HepG2 (cell line): ENCODE data around the gene BIRC7. TPM values are rescaled to one million over a fixed set of nuclear protein-coding genes. Genes with fewer than 3 reads are reported as not detected.

Source experiments
- ATAC-seq: fragments of 200-7000 bp; cut with Tn5 transposase; 3 replicates; pipeline ENCODE4 v1.9.1; 2020; ENCODE audit warnings: mild to moderate bottlenecking, moderate library complexity
- BruUV-seq: library from RNA; stranded (reverse); fragments of 400-500 nt; replicated peaks from 2 replicates; lab custom pipeline; 2021; lab: Mats Ljungman, UMichigan
- CTCF ChIA-PET: fragments of 300-600 bp; formaldehyde crosslinking; extraction: SDS; loops from one replicate; lab custom pipeline; 2021; ENCODE audit warnings: low total read pairs, inconsistent platforms, low intra/inter-chr PET ratio; lab: Yijun Ruan, JAX
- POLR2A ChIA-PET: fragments of 350-600 bp; sonication (Branson Sonifier 250); formaldehyde crosslinking; loops from one replicate; lab custom pipeline; 2020; ENCODE audit warnings: antibody characterized with exemption, inconsistent platforms; lab: Yijun Ruan, JAX
- DNase-seq: peaks from one replicate; pipeline ENCODE4 v3.0.0-alpha.2; 2015; ENCODE audit warnings: low spot score
- FAIRE-seq: peaks from 3 replicates; lab custom pipeline; 2011; peaks lifted over from hg19 to GRCh38; lab: Jason Lieb, UNC
- H2AFZ ChIP-seq: one replicate; pipeline ENCODE4 v1.6.1; 2011; ENCODE audit warnings: low read length, inconsistent platforms
- H3K27ac ChIP-seq: fragments of 300-600 bp; 3 replicates; pipeline ENCODE4 v1.8.0; 2011; ENCODE audit warnings: mixed run types, mild to moderate bottlenecking, mixed read lengths, low read length, inconsistent platforms; ENCODE audit not compliant: insufficient read depth; ENCODE audit errors: extremely low read length
- H3K27me3 ChIP-seq, 2 experiments: fragments of 200-600 bp in 1 of 2; 2 replicates in 1 of 2; 3 replicates in 1 of 2; pipeline versions ENCODE4 v1.6.0 to v1.8.0; 2011; ENCODE audit warnings: low read length in 2 of 2, mild to moderate bottlenecking in 2 of 2, moderate library complexity in 2 of 2, inconsistent platforms in 1 of 2; ENCODE audit not compliant: insufficient read depth in 2 of 2, control insufficient read depth in 1 of 2
- H3K36me3 ChIP-seq, 2 experiments: fragments of 200-600 bp in 1 of 2; replicated peaks in 1 of 2; 2 replicates in 1 of 2; 3 replicates in 1 of 2; pipeline versions ENCODE4 v1.5.1 to v1.8.0; 2011; ENCODE audit warnings: low read length in 2 of 2, inconsistent platforms in 1 of 2; ENCODE audit not compliant: insufficient read depth in 2 of 2, control insufficient read depth in 1 of 2
- H3K4me1 ChIP-seq: 2 replicates; pipeline ENCODE4 v1.5.1; 2012; ENCODE audit warnings: low read length, inconsistent platforms; ENCODE audit not compliant: insufficient read depth
- H3K4me2 ChIP-seq: 2 replicates; pipeline ENCODE4 v1.6.0; 2011; ENCODE audit warnings: low read depth, low read length, inconsistent platforms
- H3K4me3 ChIP-seq, 3 experiments: fragments of 200-600 bp in 1 of 3; sonication (generic), shearing (Covaris generic) in 1 of 3; replicated peaks in 1 of 3; 2 replicates each; pipeline ENCODE4 v1.5.1; 2011 to 2016; ENCODE audit warnings: low read length in 3 of 3, inconsistent platforms in 2 of 3, low read depth in 2 of 3, mild to moderate bottlenecking in 2 of 3, control low read depth in 1 of 3, mixed read lengths in 1 of 3; ENCODE audit not compliant: insufficient read depth in 1 of 3
- H3K79me2 ChIP-seq: one replicate; pipeline ENCODE4 v1.6.1; 2011; ENCODE audit warnings: low read length, inconsistent platforms; ENCODE audit not compliant: insufficient read depth
- H3K9ac ChIP-seq: 2 replicates; pipeline ENCODE4 v1.6.0; 2011; ENCODE audit warnings: mild to moderate bottlenecking, low read depth, low read length, inconsistent platforms; ENCODE audit not compliant: insufficient read depth
- H3K9me3 ChIP-seq: 2 replicates; pipeline ENCODE4 v1.5.1; 2012; ENCODE audit warnings: mild to moderate bottlenecking, low read length
- H4K20me1 ChIP-seq: 2 replicates; pipeline ENCODE4 v1.6.0; 2011; ENCODE audit warnings: inconsistent platforms, mild to moderate bottlenecking, low read length, moderate library complexity; ENCODE audit not compliant: insufficient read depth
- AFF4 ChIP-seq: sonication (generic); formaldehyde crosslinking; IDR thresholded peaks from 2 replicates; pipeline ENCODE4 v1.4.0; 2020; ENCODE audit warnings: missing genetic modification reagents
- BRCA1 ChIP-seq: sonication (generic); formaldehyde crosslinking; IDR thresholded peaks from 2 replicates; pipeline ENCODE4 v1.4.0; 2020; ENCODE audit warnings: missing genetic modification reagents
- CCAR2 ChIP-seq: fragments of 200-400 bp; formaldehyde crosslinking; optimal IDR thresholded peaks from 2 replicates; pipeline ENCODE3; 2018; ENCODE audit warnings: low read depth, mild to moderate bottlenecking, low read length, moderate library complexity
- EED ChIP-seq: sonication (generic); formaldehyde crosslinking; IDR thresholded peaks from 2 replicates; pipeline ENCODE4 v1.5.0; 2020; ENCODE audit warnings: mild to moderate bottlenecking, missing genetic modification reagents
- IRF1 ChIP-seq: sonication (generic); formaldehyde crosslinking; IDR thresholded peaks from 2 replicates; pipeline ENCODE4 v1.4.0; 2020; ENCODE audit warnings: low read depth, mild to moderate bottlenecking, missing genetic modification reagents
- ISX ChIP-seq: sonication (generic); formaldehyde crosslinking; conservative IDR thresholded peaks from 2 replicates; pipeline ENCODE4 v1.5.0; 2020; ENCODE audit warnings: missing genetic modification reagents
- KDM3A ChIP-seq: IDR thresholded peaks from 2 replicates; pipeline ENCODE4 v1.6.1; 2018; ENCODE audit warnings: low read depth, missing compliant biosample characterization
- MAX ChIP-seq: IDR thresholded peaks from 2 replicates; pipeline ENCODE4 v1.6.1; 2012; ENCODE audit warnings: inconsistent platforms
- RCOR2 ChIP-seq: IDR thresholded peaks from 2 replicates; pipeline ENCODE4 v1.6.1; 2016; ENCODE audit warnings: missing biosample characterization, missing genetic modification reagents
- ZFP36L2 ChIP-seq: sonication (generic); formaldehyde crosslinking; IDR thresholded peaks from 2 replicates; pipeline ENCODE4 v1.4.0; 2020; ENCODE audit warnings: missing genetic modification reagents
- ZGPAT ChIP-seq: IDR thresholded peaks from 2 replicates; pipeline ENCODE4 v1.6.1; 2016; ENCODE audit warnings: mild to moderate bottlenecking
- ZNF180 ChIP-seq: sonication (generic); formaldehyde crosslinking; IDR thresholded peaks from 2 replicates; pipeline ENCODE4 v1.4.0; 2020; ENCODE audit warnings: low read depth, missing genetic modification reagents, borderline replicate concordance
- ZNF234 ChIP-seq: sonication (generic); formaldehyde crosslinking; conservative IDR thresholded peaks from 2 replicates; pipeline ENCODE4 v1.5.1; 2020; ENCODE audit warnings: mild to moderate bottlenecking, missing genetic modification reagents
- ZNF615 ChIP-seq: sonication (generic); formaldehyde crosslinking; IDR thresholded peaks from 2 replicates; pipeline ENCODE4 v1.5.0; 2020; ENCODE audit warnings: mild to moderate bottlenecking, missing genetic modification reagents, borderline replicate concordance
- WGBS: methylation state at CpG from one replicate; pipeline ENCODE4 v1.1.6; 2017; ENCODE audit warnings: low lambda C conversion rate; 5-methylcytosine and 5-hydroxymethylcytosine counted together
- in situ Hi-C: cut with HindIII; loops from 2 replicates; pipeline ENCODE4 v1.10.0; 2017; ENCODE audit warnings: low pct_unique_long_range_greater_than_20kb; ENCODE audit not compliant: extremely low pct_ligation_motif_present
- intact Hi-C: fragments of 100-400 bp; cut with micrococcal nuclease; formaldehyde crosslinking; loops from one replicate; pipeline ENCODE4 v1.10.0; 2022; ENCODE audit not compliant: unreplicated experiment
- polyA plus RNA-seq, 8 experiments: library from polyadenylated mRNA; depleted of rRNA in 3 of 8; stranded (reverse) in 7 of 8; unstranded in 1 of 8; fragments of >200 nt; fragmentation: Illumina TruSeq in 4 of 8; extraction: Trizol in 4 of 8; gene quantifications; 2 replicates each; pipeline versions ENCODE4 v1.2.1 to v1.2.3, GENCODE V29; 2011 to 2016; ENCODE audit warnings: low read depth in 4 of 8, missing spikeins in 1 of 8, mixed read lengths in 1 of 8; ENCODE audit not compliant: insufficient read depth in 1 of 8
- total RNA-seq, 5 experiments: library from RNA; depleted of rRNA; stranded (reverse); fragments of >200 nt; fragmentation: Illumina TruSeq; extraction: Trizol; gene quantifications; 2 replicates each; pipeline ENCODE4 v1.2.3, GENCODE V29; 2016; ENCODE audit warnings: low read depth in 1 of 5

The BIRC7 gene
- total and polyA plus RNA-seq, 2 of the 13 experiments (the other 11 are each of a cell fraction or from before 2014, with no cell fraction given) = 0.27 to 5.1 TPM

GRCh38 chr20:63262836-63263235, 27.1 kb downstream of the BIRC7 start:
- no TSS peak for BruUV-seq
- peaks cover 26 to 72% of the 10 kb centered on the region in 2 experiments for H3K27me3 ChIP-seq
- no peaks in the 10 kb centered on the region for H3K36me3 ChIP-seq
- H3K79me2 ChIP-seq = no peaks in the 10 kb centered on the region
- intact Hi-C loops (no loop called here), in situ Hi-C loops (no loop called here)
- H3K4me1 ChIP-seq = peaks cover 41% of the 10 kb centered on the region
- H3K4me2 ChIP-seq = no peak overlapping the region
- H2AFZ ChIP-seq = no peak overlapping the region
- FAIRE-seq (no peak), DNase-seq (no peak), ATAC-seq (no peak)
- ChIA-PET POLR2A (no interaction called here), CTCF (no interaction called here)
- H3K4me3 ChIP-seq = no peak overlapping the region
- no peak for TF ChIP-seq IRF1
- TF ChIP-seq EED (CRISPR knock-in tag) = no peak
- no peak for TF ChIP-seq ZFP36L2 (CRISPR knock-in tag)
- no peak for TF ChIP-seq ZNF234 (CRISPR knock-in tag)
- H3K9ac ChIP-seq = no peak overlapping the region
- no peak overlapping the region for H3K27ac ChIP-seq
- no peaks in the 10 kb centered on the region for H3K9me3 ChIP-seq
- 54% methylated on average over 9 of the region's 9 CpGs for WGBS
- H4K20me1 ChIP-seq = no peaks in the 10 kb centered on the region; the same call in 1 of the 2 replicates

GRCh38 chr20:63264000-63264399, 28.3 kb downstream of the BIRC7 start:
- Histone ChIP-seq H2AFZ (no peak overlapping the region), H3K9me3 (no peaks in the 10 kb centered on the region), H3K36me3 (no peaks in the 10 kb centered on the region), H3K27ac (no peak overlapping the region), H3K27me3 (peaks cover 25 to 70% of the 10 kb centered on the region in 2 experiments), H3K9ac (no peak overlapping the region), H3K4me2 (no peak overlapping the region), H3K4me1 (peaks cover 52% of the 10 kb centered on the region), H3K4me3 (no peak overlapping the region), H3K79me2 (no peaks in the 10 kb centered on the region), H4K20me1 (no peaks in the 10 kb centered on the region; the same call in 1 of the 2 replicates)
- FAIRE-seq (no peak), DNase-seq (no peak), ATAC-seq (no peak)
- in situ Hi-C loops (no loop called here), intact Hi-C loops (no loop called here)
- CTCF ChIA-PET = no interaction called here
- POLR2A ChIA-PET = no interaction called here
- no TSS peak for BruUV-seq
- WGBS = 71% methylated on average over 7 of the region's 10 CpGs
- TF ChIP-seq ZGPAT (CRISPR knock-in tag) (no peak), RCOR2 (no peak), ZNF180 (CRISPR knock-in tag) (no peak), BRCA1 (CRISPR knock-in tag) (no peak), ZNF615 (CRISPR knock-in tag) (no peak), ISX (CRISPR knock-in tag) (no peak), CCAR2 (no peak), MAX (no peak), AFF4 (CRISPR knock-in tag) (no peak), KDM3A (CRISPR knock-in tag) (no peak)
